Neural progenitor cell (in vitro differentiated cells): Measurements from ENCODE around the gene C1orf210. TPM values are rescaled to one million over a fixed set of nuclear protein-coding genes. Genes with fewer than 3 reads are reported as not detected.

Experiments used
- DNase-seq: peaks from one replicate; pipeline ENCODE4 v3.0.0-alpha.2; 2016; ENCODE audit warnings: low spot score
- H2AFZ ChIP-seq: fragments of 200-600 bp; sonication (generic); replicated peaks from 2 replicates; pipeline ENCODE4 v1.6.1; 2016; ENCODE audit warnings: antibody characterized with exemption
- H3F3A ChIP-seq: fragments of 200-600 bp; sonication (generic); 2 replicates; pipeline ENCODE4 v1.6.1; 2016; ENCODE audit warnings: antibody characterized with exemption, low read depth
- H3K27ac ChIP-seq: fragments of 200-600 bp; sonication (generic); 2 replicates; pipeline ENCODE4 v1.5.1; 2016; ENCODE audit warnings: mild to moderate bottlenecking
- H3K27me3 ChIP-seq: fragments of 200-600 bp; sonication (generic); 2 replicates; pipeline ENCODE4 v1.6.1; 2016; ENCODE audit warnings: mild to moderate bottlenecking, moderate library complexity
- H3K36me3 ChIP-seq: fragments of 200-600 bp; sonication (generic); 2 replicates; pipeline ENCODE4 v1.5.1; 2016
- H3K4me1 ChIP-seq: fragments of 200-600 bp; sonication (generic); 2 replicates; pipeline ENCODE4 v1.6.1; 2016; ENCODE audit warnings: mixed run types
- H3K4me2 ChIP-seq: fragments of 200-600 bp; sonication (generic); 2 replicates; pipeline ENCODE4 v1.6.1; 2016
- H3K4me3 ChIP-seq: fragments of 200-600 bp; sonication (generic); 2 replicates; pipeline ENCODE4 v1.5.1; 2016
- H3K79me2 ChIP-seq: fragments of 200-600 bp; sonication (generic); 2 replicates; pipeline ENCODE4 v1.6.1; 2016; ENCODE audit warnings: low read depth
- H3K9ac ChIP-seq: fragments of 200-600 bp; sonication (generic); 2 replicates; pipeline ENCODE4 v1.6.1; 2016
- H3K9me3 ChIP-seq: fragments of 200-600 bp; sonication (generic); 2 replicates; pipeline ENCODE4 v1.5.1; 2016; ENCODE audit warnings: low read depth
- H4K20me1 ChIP-seq: fragments of 200-600 bp; sonication (generic); 2 replicates; pipeline ENCODE4 v1.6.1; 2016; ENCODE audit warnings: low read depth
- H3K27ac Mint-ChIP-seq: 3 replicates; pipeline ENCODE4 v1.8.0; 2021; ENCODE audit warnings: mixed read lengths
- H3K27me3 Mint-ChIP-seq: 2 replicates; pipeline ENCODE4 v1.8.0; 2022; ENCODE audit warnings: low read depth, mild to moderate bottlenecking, inconsistent platforms, moderate library complexity, mixed read lengths; ENCODE audit not compliant: insufficient read depth
- H3K36me3 Mint-ChIP-seq: 3 replicates; pipeline ENCODE4 v1.8.0; 2021; ENCODE audit warnings: mixed read lengths
- H3K4me1 Mint-ChIP-seq: 3 replicates; pipeline ENCODE4 v1.8.0; 2021; ENCODE audit warnings: mixed read lengths
- H3K4me3 Mint-ChIP-seq: 3 replicates; pipeline ENCODE4 v1.8.0; 2021; ENCODE audit warnings: mild to moderate bottlenecking, moderate library complexity, mixed read lengths
- H3K9me3 Mint-ChIP-seq: 3 replicates; pipeline ENCODE4 v1.8.0; 2020; ENCODE audit warnings: mixed read lengths
- EZH2 ChIP-seq: fragments of 200-600 bp; sonication (generic); IDR thresholded peaks from 2 replicates; pipeline ENCODE4 v1.6.1; 2017; ENCODE audit warnings: antibody characterized with exemption, mild to moderate bottlenecking, moderate library complexity
- EZH2phosphoT487 ChIP-seq: fragments of 200-600 bp; sonication (generic); IDR thresholded peaks from 2 replicates; pipeline ENCODE4 v1.6.1; 2017; ENCODE audit warnings: antibody characterized with exemption
- total RNA-seq: library from RNA; depleted of rRNA; stranded (reverse); fragments of >200 nt; gene quantifications from 2 replicates; pipeline ENCODE4 v1.2.3, GENCODE V29; 2015; ENCODE audit warnings: low replicate concordance
- TF ChIP-seq, protein P1 (sequence below): fragments of 200-600 bp; sonication (generic); IDR thresholded peaks from 2 replicates; pipeline ENCODE4 v1.5.1; 2017; ENCODE audit warnings: antibody characterized with exemption, mild to moderate bottlenecking

Gene C1orf210
- total RNA-seq, 1 donor from 2014 or later = not detected

DNA sequence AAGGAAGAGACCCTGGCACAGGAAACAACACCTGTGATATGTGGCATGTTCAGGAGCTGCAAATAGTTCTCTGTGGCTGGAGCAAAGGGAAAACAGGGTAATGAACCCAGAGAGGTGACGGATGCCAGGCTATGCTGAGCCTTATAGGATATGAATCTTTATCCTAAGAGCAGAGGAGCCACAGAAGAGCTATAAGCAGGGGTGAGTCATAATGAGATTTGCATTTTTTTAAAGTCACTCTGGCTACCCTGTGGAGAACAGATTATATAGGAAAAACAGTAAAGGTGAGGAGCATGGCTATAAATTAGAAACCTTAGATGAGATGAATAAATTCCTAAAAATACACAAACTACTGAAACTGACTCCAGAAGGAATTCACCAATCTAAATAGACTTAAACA is 39.4 kb upstream of the C1orf210 start:
- Histone ChIP-seq H3K9me3 (no peaks in the 10 kb centered on the region), H3K27ac (no peak overlapping the region), H3K79me2 (no peaks in the 10 kb centered on the region), H3K27me3 (no peaks in the 10 kb centered on the region), H3K36me3 (no peaks in the 10 kb centered on the region), H4K20me1 (no peaks in the 10 kb centered on the region), H3K4me3 (no peak overlapping the region), H2AFZ (no peak overlapping the region), H3K4me2 (no peak overlapping the region), H3K4me1 (no peaks in the 10 kb centered on the region), H3F3A (no peaks in the 10 kb centered on the region), H3K9ac (no peak overlapping the region)
- H3K36me3 Mint-ChIP-seq = no peaks in the 10 kb centered on the region
- no peak for DNase-seq
- H3K4me1 Mint-ChIP-seq = no peaks in the 10 kb centered on the region
- peaks cover 29% of the 10 kb centered on the region for H3K9me3 Mint-ChIP-seq
- H3K4me3 Mint-ChIP-seq = no peak overlapping the region
- H3K27ac Mint-ChIP-seq = no peak overlapping the region
- TF ChIP-seq EZH2 (no peak), EZH2phosphoT487 (no peak)
- TF ChIP-seq, protein P1, sequence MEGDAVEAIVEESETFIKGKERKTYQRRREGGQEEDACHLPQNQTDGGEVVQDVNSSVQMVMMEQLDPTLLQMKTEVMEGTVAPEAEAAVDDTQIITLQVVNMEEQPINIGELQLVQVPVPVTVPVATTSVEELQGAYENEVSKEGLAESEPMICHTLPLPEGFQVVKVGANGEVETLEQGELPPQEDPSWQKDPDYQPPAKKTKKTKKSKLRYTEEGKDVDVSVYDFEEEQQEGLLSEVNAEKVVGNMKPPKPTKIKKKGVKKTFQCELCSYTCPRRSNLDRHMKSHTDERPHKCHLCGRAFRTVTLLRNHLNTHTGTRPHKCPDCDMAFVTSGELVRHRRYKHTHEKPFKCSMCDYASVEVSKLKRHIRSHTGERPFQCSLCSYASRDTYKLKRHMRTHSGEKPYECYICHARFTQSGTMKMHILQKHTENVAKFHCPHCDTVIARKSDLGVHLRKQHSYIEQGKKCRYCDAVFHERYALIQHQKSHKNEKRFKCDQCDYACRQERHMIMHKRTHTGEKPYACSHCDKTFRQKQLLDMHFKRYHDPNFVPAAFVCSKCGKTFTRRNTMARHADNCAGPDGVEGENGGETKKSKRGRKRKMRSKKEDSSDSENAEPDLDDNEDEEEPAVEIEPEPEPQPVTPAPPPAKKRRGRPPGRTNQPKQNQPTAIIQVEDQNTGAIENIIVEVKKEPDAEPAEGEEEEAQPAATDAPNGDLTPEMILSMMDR = no peak
- H3K27me3 Mint-ChIP-seq = peaks cover 5% of the 10 kb centered on the region

DNA sequence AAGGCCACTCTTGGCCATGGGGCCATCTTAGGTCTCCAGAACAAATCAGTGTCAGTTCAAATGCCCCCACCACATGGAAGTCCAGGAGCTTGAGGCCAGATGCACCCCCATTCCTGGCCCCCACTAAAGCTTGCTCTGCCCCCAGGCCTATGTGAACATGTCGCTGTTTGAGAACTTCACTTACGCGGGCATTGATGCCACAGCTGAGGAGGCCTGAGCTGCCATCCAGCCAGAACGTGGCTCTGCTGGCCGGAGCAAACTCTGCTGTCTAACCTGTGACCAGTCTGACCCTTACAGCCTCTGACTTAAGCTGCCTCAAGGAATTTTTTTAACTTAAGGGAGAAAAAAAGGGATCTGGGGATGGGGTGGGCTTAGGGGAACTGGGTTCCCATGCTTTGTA is 37.1 kb upstream of the C1orf210 start:
- H3K4me3 Mint-ChIP-seq = no peak overlapping the region
- H3K27ac Mint-ChIP-seq = no peak overlapping the region
- TF ChIP-seq, protein P1 = no peak
- TF ChIP-seq EZH2 = no peak
- TF ChIP-seq EZH2phosphoT487 = no peak
- H4K20me1 ChIP-seq = no peaks in the 10 kb centered on the region
- H2AFZ ChIP-seq = no peak overlapping the region
- no peak for DNase-seq
- H3K4me1 Mint-ChIP-seq = no peaks in the 10 kb centered on the region
- H3K27me3 Mint-ChIP-seq = peaks cover 5% of the 10 kb centered on the region
- H3K9ac ChIP-seq = no peak overlapping the region
- H3K27ac ChIP-seq = no peak overlapping the region
- no peaks in the 10 kb centered on the region for H3K9me3 ChIP-seq
- H3K4me2 ChIP-seq = no peak overlapping the region
- H3K27me3 ChIP-seq = no peaks in the 10 kb centered on the region
- no peak overlapping the region for H3K4me3 ChIP-seq
- no peaks in the 10 kb centered on the region for H3K79me2 ChIP-seq
- H3F3A ChIP-seq = no peaks in the 10 kb centered on the region
- H3K36me3 ChIP-seq = no peaks in the 10 kb centered on the region
- no peaks in the 10 kb centered on the region for H3K4me1 ChIP-seq
- H3K9me3 Mint-ChIP-seq = peaks cover 24% of the 10 kb centered on the region
- H3K36me3 Mint-ChIP-seq = no peaks in the 10 kb centered on the region

GRCh38 chr1:43321331-43321891 is 36.0 kb upstream of the C1orf210 start:
- Histone ChIP-seq H3K36me3 (no peaks in the 10 kb centered on the region), H3K4me3 (no peak overlapping the region), H3F3A (no peaks in the 10 kb centered on the region), H3K9me3 (no peaks in the 10 kb centered on the region), H2AFZ (no peak overlapping the region), H3K9ac (no peak overlapping the region), H3K4me1 (no peaks in the 10 kb centered on the region), H3K27ac (no peak overlapping the region), H3K79me2 (no peaks in the 10 kb centered on the region), H3K4me2 (no peak overlapping the region), H4K20me1 (no peaks in the 10 kb centered on the region), H3K27me3 (no peaks in the 10 kb centered on the region)
- Mint-ChIP-seq H3K27me3 (peaks cover 5% of the 10 kb centered on the region), H3K4me3 (no peak overlapping the region), H3K36me3 (no peaks in the 10 kb centered on the region), H3K9me3 (peaks cover 16% of the 10 kb centered on the region), H3K4me1 (no peaks in the 10 kb centered on the region), H3K27ac (peak overlapping the region; percentile 60)
- TF ChIP-seq EZH2 = no peak
- TF ChIP-seq, protein P1 = no peak
- no peak for TF ChIP-seq EZH2phosphoT487
- no peak for DNase-seq
